SH-SY5Y (cell line): ENCODE measurements around the gene CCR5AS.

Experiments
- GATA2 ChIP-seq: IDR thresholded peaks from 2 replicates; pipeline ENCODE4 v1.6.1; 2011; ENCODE audit warnings: mild to moderate bottlenecking, low read depth, low read length
- GATA3 ChIP-seq: IDR thresholded peaks from 2 replicates; pipeline ENCODE4 v1.6.1; 2011; ENCODE audit warnings: low read depth, mild to moderate bottlenecking, low read length, moderate library complexity

CCR5AS gene

DNA sequence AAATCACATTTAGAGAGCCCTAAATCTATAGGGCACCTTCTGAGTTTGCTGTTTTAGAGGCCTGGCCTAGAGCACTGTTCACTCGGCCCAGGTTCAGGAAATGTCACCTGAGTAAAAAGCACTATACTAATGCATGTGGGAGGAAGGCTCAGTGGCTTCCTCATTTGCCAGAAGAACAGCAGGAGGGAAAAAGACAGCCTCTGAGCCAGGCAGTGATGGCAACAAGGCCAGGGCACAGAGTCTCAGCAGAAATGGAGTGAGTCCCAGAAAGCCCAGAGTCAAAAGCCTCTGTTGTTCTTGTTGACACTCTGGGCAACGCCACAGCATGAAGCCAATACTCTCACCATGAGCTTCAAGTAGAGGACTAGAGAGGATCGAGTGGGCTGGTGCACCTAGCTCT lies 32.0 kb upstream of the CCR5AS start:
- TF ChIP-seq GATA3 (no peak), GATA2 (no peak)

- TF ChIP-seq GATA3 (no peak), GATA2 (no peak)
These were observed 28.3 kb upstream of the CCR5AS start for GRCh38 chr3:46435081-46435726.

DNA sequence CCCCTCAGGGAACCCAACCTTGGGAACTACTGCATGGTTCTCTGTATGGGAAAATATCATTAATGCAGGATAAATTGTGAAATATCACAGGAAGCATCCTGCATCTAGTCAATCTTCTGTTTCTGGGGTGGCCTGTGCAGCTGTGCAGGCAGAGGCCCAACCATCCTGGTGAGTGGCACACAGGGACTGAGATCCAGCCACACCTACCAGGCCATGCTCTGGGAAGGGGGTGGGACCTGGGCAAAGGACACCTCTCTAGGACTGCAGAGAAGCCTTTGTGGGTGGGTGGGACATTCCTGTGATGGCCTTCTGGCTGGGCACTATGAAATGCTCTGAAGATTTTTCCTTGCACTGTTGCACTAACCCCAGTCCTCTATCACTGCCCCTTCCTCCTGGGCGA lies 27.0 kb upstream of the CCR5AS start:
- no peak for TF ChIP-seq GATA2
- TF ChIP-seq GATA3 = no peak

DNA sequence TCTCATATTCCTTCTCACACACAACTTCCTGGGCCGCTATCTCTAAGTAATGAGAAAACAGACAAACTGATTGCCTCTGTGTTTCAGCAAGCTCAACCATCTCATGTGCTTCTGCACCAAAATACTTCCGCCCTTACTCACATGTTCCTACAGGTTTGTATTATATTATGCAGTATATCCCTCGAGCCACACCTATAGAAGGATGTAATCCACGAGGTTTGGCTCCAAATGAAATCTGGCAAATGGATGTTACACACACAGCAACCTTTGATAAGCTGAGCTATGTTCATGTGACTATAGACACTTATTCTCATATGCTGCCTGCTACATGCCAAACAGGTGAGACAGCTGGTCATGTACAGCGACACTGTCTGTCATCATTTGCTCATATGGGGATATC lies 22.8 kb upstream of the CCR5AS start:
- TF ChIP-seq GATA2 = no peak
- no peak for TF ChIP-seq GATA3

- TF ChIP-seq GATA2 = no peak
- no peak for TF ChIP-seq GATA3
These were observed 22.4 kb upstream of the CCR5AS start for GRCh38 chr3:46429250-46429649.

- no peak for TF ChIP-seq GATA2
- no peak for TF ChIP-seq GATA3
These were observed 21.3 kb upstream of the CCR5AS start for GRCh38 chr3:46427916-46428833.

DNA sequence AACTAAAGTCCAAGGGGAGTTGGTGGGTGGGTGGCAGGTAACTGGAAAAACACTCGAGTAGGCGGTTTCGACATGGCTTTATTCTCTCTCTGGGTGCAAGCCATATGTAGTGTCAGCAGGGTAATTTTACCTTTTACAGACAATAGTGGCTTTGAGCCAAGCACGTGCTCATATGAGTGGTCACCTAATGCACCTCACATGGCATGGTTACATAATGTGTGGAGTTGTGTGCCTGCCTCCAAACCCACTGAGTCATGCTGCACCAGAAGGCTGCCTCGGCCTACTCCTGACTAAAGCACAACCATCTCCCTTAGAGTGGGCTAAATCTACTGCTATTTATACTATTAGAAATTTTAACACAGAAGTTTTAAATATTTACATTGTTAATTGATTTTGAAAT lies 16.7 kb upstream of the CCR5AS start:
- no peak for TF ChIP-seq GATA3
- no peak for TF ChIP-seq GATA2

GRCh38 chr3:46422617-46423016 lies 15.8 kb upstream of the CCR5AS start:
- TF ChIP-seq GATA2 = no peak
- TF ChIP-seq GATA3 = no peak

DNA sequence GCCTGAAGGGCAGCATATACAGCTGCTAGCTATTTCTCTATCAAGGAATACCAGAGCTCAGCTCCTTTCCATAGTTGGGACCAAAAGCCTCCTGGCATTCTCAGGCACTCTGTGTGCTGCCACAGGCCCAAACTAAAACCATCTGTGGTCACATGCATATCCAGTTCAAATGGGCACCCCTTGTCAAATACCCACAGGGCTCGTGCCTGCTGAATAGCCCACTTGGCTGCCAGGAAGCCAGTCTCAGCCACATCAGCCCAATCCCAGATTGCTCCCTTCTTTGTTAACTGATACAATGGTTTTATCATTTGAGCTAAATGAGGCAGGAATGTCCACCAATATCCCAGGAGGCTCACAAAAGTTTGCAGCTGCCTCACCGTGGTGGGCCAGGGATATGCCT lies 14.1 kb upstream of the CCR5AS start:
- no peak for TF ChIP-seq GATA3
- TF ChIP-seq GATA2 = no peak

DNA sequence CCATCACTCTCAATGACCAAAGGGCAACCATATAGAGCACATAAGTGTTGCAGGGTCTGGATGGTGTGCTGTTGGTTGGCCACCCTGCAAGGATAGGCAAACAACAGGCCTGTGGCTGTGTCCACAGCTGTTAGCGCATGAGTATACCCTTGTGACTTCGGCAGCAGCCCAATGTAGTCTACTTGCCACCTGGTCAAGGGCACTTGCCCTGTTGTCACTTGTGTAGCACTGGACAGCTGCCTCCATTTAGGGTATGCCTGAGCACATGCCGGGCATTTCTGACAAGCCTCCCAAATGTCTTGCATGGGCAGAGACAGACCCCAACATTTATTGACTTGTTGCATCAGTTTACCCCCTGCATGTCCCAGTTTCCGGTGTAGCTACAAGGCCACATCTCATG lies 12.9 kb upstream of the CCR5AS start:
- TF ChIP-seq GATA2 = no peak
- TF ChIP-seq GATA3 = no peak

DNA sequence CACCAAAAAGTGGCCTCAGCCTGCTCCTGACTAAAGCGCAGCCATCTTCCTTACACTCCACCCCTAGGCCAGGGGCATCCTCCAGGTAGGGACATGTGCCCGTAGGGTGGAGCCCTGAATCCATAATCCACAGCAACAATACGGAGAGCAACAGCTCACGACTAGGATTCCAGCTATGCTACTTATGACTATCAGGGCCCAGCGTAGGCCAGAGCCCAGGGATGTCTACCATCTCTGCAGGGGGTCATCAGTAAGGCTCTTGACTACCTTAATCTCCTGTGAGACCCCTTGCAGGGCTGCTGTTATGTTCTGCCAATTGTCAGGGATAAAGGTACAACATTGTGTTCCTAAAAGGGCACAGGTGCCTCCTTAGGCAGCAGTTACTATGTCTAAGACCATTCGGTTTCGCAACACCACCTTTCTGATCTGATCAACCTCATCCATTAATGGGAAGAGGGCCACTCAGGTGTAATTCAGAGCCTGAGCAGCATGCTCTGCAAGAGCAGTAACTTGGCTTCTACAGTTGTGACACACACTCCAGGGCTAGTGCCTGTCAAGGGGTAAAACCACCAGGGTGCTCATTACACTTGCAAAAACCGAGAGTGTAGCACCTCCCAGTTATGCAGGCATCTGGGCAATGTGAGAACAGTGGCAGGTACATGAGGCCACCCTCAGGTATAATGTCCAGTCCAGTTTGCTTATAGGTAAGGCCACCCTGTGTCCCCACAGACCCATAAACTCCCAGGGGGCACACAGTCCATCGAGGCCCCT lies 11.2 kb upstream of the CCR5AS start:
- TF ChIP-seq GATA2 = no peak
- TF ChIP-seq GATA3 = no peak

DNA sequence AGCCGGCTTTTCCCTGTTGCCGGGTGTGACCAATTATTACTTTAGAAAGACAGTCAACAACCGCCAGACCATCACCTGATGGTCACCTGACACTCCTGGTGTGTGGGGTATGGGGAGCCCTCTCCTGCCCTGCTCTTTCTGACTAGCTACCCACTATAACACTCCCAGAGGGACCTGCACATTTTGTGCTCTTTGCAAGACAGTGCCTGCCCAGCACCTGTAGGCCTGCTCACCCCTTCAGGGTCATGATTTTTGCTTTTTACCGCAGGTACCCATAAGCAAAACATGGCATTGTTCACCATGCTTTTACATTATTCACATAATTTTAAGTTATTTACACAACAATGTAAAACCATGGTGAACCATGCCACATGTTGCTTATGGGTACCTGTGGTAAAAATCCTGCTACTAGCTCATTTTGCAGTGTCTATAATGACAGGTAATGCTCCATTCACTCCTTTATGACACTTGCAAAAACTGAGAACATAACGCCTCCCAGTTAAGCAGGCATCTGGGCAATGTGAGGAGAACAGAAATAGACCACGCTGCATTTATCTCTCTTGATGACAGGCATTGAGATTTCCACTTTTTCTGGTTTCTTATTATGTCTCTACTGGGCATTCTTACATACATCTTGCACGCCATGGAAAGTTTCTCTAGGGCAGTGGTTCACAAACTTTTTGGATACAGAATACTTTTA lies 10.1 kb upstream of the CCR5AS start:
- TF ChIP-seq GATA3 (no peak), GATA2 (no peak)

GRCh38 chr3:46416125-46416810 lies 9.4 kb upstream of the CCR5AS start:
- TF ChIP-seq GATA2 = no peak
- no peak for TF ChIP-seq GATA3

DNA sequence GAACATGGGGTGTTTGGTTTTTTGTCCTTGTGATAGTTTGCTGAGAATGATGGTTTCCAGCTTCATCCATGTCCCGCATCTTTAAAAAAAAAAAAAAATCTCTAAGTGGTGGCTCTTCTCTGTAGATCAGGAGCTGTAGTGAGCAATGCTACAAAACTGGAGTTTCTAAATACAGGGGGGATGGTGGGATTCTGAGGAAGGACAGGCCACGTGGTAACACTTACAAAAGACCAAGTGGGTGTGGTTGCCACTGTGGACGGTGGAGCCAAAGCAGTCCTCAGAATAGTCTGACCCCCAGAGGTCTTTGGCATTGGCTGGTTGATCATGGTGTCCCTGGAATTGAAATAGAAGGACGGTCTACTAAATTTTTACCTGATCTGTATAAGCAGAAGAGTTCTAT lies 7.9 kb upstream of the CCR5AS start:
- TF ChIP-seq GATA2 (no peak), GATA3 (no peak)
